ENCODE measurements around the gene SUMF2. TPM values are rescaled to one million over a fixed set of nuclear protein-coding genes. Genes with fewer than 3 reads are reported as not detected.

SUMF2 gene
- total and polyA plus RNA-seq, 2 of the 13 experiments (the other 11 are each of a cell fraction or from before 2014, with no cell fraction given): 48.9 to 54.4 TPM

DNA sequence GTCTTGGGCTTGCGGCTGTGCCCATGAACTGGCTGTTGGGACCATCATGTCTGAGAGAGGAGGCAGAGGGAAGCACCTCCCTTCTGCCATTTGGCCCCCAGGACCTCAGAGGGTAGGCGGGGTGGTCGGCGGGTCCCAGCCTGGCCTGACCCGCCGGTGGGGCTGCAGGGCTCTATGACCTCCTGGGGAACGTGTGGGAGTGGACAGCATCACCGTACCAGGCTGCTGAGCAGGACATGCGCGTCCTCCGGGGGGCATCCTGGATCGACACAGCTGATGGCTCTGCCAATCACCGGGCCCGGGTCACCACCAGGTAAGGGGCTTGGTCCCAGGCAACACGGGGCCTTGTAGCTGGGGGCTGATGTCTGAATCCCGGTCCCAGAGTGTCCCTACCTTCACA lies 14.1 kb downstream of the SUMF2 start:
- no peaks in the 10 kb centered on the region for H4K20me1 ChIP-seq (ENCODE audit: insufficient read depth, low read length)
- peaks cover 2 to 3% of the 10 kb centered on the region in 2 experiments; a peak in 3 of 5 replicates for H3K36me3 ChIP-seq (replicated peaks in 1 of 2; ENCODE audit: control insufficient read depth in 1 of 2, insufficient read depth in 2 of 2, low read length in 2 of 2)
- in situ Hi-C loops (cut with HindIII; ENCODE audit: extremely low pct_ligation_motif_present, low pct_unique_long_range_greater_than_20kb) (loop anchor here (10.0 to 25.0 kb wide), 2 partner anchors 316 to 433 kb away; no protein-coding TSS in a partner anchor), intact Hi-C loops (cut with micrococcal nuclease; ENCODE audit: unreplicated experiment) (loop anchor here (10.0 kb wide), 1 partner anchor 333 kb away; no protein-coding TSS in a partner anchor)
- BruUV-seq (replicated peaks): no TSS peak
- no peak for ATAC-seq
- DNase-seq (ENCODE audit: low spot score): no peak
- no peak overlapping the region for H3K4me3 ChIP-seq (replicated peaks in 1 of 3; ENCODE audit: insufficient read depth in 1 of 3, low read depth in 2 of 3, low read length in 3 of 3)
- no peak overlapping the region for H3K27ac ChIP-seq (ENCODE audit: extremely low read length, insufficient read depth, low read length)
- H3K27me3 ChIP-seq (ENCODE audit: control insufficient read depth in 1 of 2, insufficient read depth in 2 of 2, low read length in 2 of 2): no peaks in the 10 kb centered on the region
- no CpG with 5 or more reads among the region's 16 CpGs for WGBS (ENCODE audit: low lambda C conversion rate)
- no peaks in the 10 kb centered on the region for H3K9me3 ChIP-seq (ENCODE audit: low read length)
- no peak overlapping the region for H3K9ac ChIP-seq (ENCODE audit: insufficient read depth, low read depth, low read length)
- peaks cover 29% of the 10 kb centered on the region for H3K4me1 ChIP-seq (ENCODE audit: insufficient read depth, low read length)
- ChIA-PET CTCF (ENCODE audit: low intra/inter-chr PET ratio, low total read pairs) (no interaction called here), POLR2A (no interaction called here)
- TF ChIP-seq, protein P1, sequence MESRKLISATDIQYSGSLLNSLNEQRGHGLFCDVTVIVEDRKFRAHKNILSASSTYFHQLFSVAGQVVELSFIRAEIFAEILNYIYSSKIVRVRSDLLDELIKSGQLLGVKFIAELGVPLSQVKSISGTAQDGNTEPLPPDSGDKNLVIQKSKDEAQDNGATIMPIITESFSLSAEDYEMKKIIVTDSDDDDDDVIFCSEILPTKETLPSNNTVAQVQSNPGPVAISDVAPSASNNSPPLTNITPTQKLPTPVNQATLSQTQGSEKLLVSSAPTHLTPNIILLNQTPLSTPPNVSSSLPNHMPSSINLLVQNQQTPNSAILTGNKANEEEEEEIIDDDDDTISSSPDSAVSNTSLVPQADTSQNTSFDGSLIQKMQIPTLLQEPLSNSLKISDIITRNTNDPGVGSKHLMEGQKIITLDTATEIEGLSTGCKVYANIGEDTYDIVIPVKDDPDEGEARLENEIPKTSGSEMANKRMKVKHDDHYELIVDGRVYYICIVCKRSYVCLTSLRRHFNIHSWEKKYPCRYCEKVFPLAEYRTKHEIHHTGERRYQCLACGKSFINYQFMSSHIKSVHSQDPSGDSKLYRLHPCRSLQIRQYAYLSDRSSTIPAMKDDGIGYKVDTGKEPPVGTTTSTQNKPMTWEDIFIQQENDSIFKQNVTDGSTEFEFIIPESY (CRISPR knock-in tag; IDR thresholded peaks at IDR 0.05): peak; percentile 86
- TF ChIP-seq HMGA1 (CRISPR knock-in tag; conservative IDR thresholded peaks at IDR 0.05) (no peak), AGO2 (optimal IDR thresholded peaks at IDR 0.05; ENCODE audit: low read depth, low read length) (peak; percentile 41)
- no peaks in the 10 kb centered on the region for H3K79me2 ChIP-seq (ENCODE audit: insufficient read depth, low read length)
- no peak overlapping the region for H2AFZ ChIP-seq (ENCODE audit: low read length)
- no peak for FAIRE-seq
- no peak overlapping the region for H3K4me2 ChIP-seq (ENCODE audit: low read depth, low read length)

DNA sequence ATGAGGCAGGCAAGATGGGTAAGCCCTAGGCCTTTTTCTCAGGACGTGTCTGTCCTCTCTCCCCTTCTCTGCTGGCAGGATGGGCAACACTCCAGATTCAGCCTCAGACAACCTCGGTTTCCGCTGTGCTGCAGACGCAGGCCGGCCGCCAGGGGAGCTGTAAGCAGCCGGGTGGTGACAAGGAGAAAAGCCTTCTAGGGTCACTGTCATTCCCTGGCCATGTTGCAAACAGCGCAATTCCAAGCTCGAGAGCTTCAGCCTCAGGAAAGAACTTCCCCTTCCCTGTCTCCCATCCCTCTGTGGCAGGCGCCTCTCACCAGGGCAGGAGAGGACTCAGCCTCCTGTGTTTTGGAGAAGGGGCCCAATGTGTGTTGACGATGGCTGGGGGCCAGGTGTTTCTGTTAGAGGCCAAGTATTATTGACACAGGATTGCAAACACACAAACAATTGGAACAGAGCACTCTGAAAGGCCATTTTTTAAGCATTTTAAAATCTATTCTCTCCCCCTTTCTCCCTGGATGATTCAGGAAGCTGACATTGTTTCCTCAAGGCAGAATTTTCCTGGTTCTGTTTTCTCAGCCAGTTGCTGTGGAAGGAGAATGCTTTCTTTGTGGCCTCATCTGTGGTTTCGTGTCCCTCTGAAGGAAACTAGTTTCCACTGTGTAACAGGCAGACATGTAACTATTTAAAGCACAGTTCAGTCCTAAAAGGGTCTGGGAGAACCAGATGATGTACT lies 15.5 kb downstream of the SUMF2 start:
- Histone ChIP-seq H3K36me3 (replicated peaks in 1 of 2; ENCODE audit: control insufficient read depth in 1 of 2, insufficient read depth in 2 of 2, low read length in 2 of 2) (peaks cover 1 to 3% of the 10 kb centered on the region in 2 experiments; a peak in 1 of 5 replicates), H3K4me2 (ENCODE audit: low read depth, low read length) (peak overlapping the region; percentile 50), H3K79me2 (ENCODE audit: insufficient read depth, low read length) (no peaks in the 10 kb centered on the region), H4K20me1 (ENCODE audit: insufficient read depth, low read length) (no peaks in the 10 kb centered on the region), H3K9me3 (ENCODE audit: low read length) (no peaks in the 10 kb centered on the region), H3K4me3 (replicated peaks in 1 of 3; ENCODE audit: insufficient read depth in 1 of 3, low read depth in 2 of 3, low read length in 3 of 3) (no peak overlapping the region), H3K27ac (ENCODE audit: extremely low read length, insufficient read depth, low read length) (peak overlapping the region; percentile 48), H3K9ac (ENCODE audit: insufficient read depth, low read depth, low read length) (peak overlapping the region; percentile 3; the same call in 1 of the 2 replicates), H2AFZ (ENCODE audit: low read length) (no peak overlapping the region), H3K27me3 (ENCODE audit: control insufficient read depth in 1 of 2, insufficient read depth in 2 of 2, low read length in 2 of 2) (no peaks in the 10 kb centered on the region), H3K4me1 (ENCODE audit: insufficient read depth, low read length) (peaks cover 21% of the 10 kb centered on the region)
- no peak for FAIRE-seq
- BruUV-seq (replicated peaks): TSS peak; percentile 63
- intact Hi-C loops (cut with micrococcal nuclease; ENCODE audit: unreplicated experiment): loop anchor here (10.0 kb wide), 1 partner anchor 335 kb away; no protein-coding TSS in a partner anchor
- DNase-seq (ENCODE audit: low spot score): peak; percentile 56
- peak; percentile 91 for ATAC-seq
- 20% methylated on average over 11 of the region's 12 CpGs for WGBS (ENCODE audit: low lambda C conversion rate)
- CTCF ChIA-PET (ENCODE audit: low intra/inter-chr PET ratio, low total read pairs): no interaction called here
- POLR2A ChIA-PET: interaction anchor here (0.7 to 1.4 kb wide), 7 partner anchors 12 to 902 kb away, joined by 3 to 11 read pairs (median 4); partner anchors contain the start of genes CCT6A, CHCHD2, NIPSNAP2 and PSPH
- in situ Hi-C loops (cut with HindIII; ENCODE audit: extremely low pct_ligation_motif_present, low pct_unique_long_range_greater_than_20kb): loop anchor here (10.0 to 25.0 kb wide), 2 partner anchors 317 to 435 kb away; no protein-coding TSS in a partner anchor
- TF ChIP-seq ADNP (CRISPR knock-in tag; IDR thresholded peaks at IDR 0.05) (no peak), ZKSCAN8 (CRISPR knock-in tag; IDR thresholded peaks at IDR 0.05; ENCODE audit: borderline replicate concordance) (0 out of 2 replicates have a peak, but pooled peaks have one; percentile 18), MLLT10 (CRISPR knock-in tag; IDR thresholded peaks at IDR 0.05) (no peak), CBFB (CRISPR knock-in tag; IDR thresholded peaks at IDR 0.05) (no peak), NFYC (CRISPR knock-in tag; IDR thresholded peaks at IDR 0.05) (no peak), LCORL (IDR thresholded peaks at IDR 0.05) (no peak), LCORL (CRISPR knock-in tag; IDR thresholded peaks at IDR 0.05) (peak; percentile 54), ZSCAN21 (CRISPR knock-in tag; IDR thresholded peaks at IDR 0.05; ENCODE audit: borderline replicate concordance) (no peak), ZZZ3 (CRISPR knock-in tag; IDR thresholded peaks at IDR 0.05; ENCODE audit: borderline replicate concordance) (no peak)
- TF ChIP-seq, protein P2, sequence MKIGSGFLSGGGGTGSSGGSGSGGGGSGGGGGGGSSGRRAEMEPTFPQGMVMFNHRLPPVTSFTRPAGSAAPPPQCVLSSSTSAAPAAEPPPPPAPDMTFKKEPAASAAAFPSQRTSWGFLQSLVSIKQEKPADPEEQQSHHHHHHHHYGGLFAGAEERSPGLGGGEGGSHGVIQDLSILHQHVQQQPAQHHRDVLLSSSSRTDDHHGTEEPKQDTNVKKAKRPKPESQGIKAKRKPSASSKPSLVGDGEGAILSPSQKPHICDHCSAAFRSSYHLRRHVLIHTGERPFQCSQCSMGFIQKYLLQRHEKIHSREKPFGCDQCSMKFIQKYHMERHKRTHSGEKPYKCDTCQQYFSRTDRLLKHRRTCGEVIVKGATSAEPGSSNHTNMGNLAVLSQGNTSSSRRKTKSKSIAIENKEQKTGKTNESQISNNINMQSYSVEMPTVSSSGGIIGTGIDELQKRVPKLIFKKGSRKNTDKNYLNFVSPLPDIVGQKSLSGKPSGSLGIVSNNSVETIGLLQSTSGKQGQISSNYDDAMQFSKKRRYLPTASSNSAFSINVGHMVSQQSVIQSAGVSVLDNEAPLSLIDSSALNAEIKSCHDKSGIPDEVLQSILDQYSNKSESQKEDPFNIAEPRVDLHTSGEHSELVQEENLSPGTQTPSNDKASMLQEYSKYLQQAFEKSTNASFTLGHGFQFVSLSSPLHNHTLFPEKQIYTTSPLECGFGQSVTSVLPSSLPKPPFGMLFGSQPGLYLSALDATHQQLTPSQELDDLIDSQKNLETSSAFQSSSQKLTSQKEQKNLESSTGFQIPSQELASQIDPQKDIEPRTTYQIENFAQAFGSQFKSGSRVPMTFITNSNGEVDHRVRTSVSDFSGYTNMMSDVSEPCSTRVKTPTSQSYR (CRISPR knock-in tag; IDR thresholded peaks at IDR 0.05; ENCODE audit: borderline replicate concordance): 0 out of 2 replicates have a peak, but pooled peaks have one; percentile 9

Data from HepG2 (cell line).